ENCODE measurements around the gene CHAF1B. TPM values are rescaled to one million over a fixed set of nuclear protein-coding genes. Genes with fewer than 3 reads are reported as not detected.
"Not testable (repeated sequence)": the region's sequence is repeated elsewhere in the genome, so short reads cannot be mapped to it uniquely, and the experiment has no call there.

The CHAF1B gene
- total and polyA plus RNA-seq, 3 donors from 2014 or later: 5.2 to 6.5 (median 6.2) TPM

DNA sequence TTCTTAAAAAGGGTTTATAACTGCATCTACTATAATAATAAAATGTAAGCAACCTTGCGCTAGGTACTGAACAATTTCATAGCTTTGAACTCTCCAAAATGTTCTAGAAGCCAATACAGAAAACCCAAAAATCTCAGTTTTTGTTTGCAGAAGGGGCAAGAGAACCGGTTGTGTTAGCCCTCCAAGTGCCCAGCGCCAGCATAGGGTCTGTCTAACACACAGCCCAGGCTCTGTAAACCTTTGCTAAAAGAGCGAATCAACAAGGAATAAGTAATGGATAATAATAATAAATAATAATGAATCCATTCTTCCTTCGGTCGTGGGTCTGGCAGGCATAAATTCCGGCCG lies 333 bp upstream of the CHAF1B start:
- TF ChIP-seq, protein P1, sequence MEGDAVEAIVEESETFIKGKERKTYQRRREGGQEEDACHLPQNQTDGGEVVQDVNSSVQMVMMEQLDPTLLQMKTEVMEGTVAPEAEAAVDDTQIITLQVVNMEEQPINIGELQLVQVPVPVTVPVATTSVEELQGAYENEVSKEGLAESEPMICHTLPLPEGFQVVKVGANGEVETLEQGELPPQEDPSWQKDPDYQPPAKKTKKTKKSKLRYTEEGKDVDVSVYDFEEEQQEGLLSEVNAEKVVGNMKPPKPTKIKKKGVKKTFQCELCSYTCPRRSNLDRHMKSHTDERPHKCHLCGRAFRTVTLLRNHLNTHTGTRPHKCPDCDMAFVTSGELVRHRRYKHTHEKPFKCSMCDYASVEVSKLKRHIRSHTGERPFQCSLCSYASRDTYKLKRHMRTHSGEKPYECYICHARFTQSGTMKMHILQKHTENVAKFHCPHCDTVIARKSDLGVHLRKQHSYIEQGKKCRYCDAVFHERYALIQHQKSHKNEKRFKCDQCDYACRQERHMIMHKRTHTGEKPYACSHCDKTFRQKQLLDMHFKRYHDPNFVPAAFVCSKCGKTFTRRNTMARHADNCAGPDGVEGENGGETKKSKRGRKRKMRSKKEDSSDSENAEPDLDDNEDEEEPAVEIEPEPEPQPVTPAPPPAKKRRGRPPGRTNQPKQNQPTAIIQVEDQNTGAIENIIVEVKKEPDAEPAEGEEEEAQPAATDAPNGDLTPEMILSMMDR (IDR thresholded peaks at IDR 0.05): no peak
- no peak for TF ChIP-seq POLR2A (IDR thresholded peaks at IDR 0.05)
- H3K27ac ChIP-seq: no peak overlapping the region

DNA sequence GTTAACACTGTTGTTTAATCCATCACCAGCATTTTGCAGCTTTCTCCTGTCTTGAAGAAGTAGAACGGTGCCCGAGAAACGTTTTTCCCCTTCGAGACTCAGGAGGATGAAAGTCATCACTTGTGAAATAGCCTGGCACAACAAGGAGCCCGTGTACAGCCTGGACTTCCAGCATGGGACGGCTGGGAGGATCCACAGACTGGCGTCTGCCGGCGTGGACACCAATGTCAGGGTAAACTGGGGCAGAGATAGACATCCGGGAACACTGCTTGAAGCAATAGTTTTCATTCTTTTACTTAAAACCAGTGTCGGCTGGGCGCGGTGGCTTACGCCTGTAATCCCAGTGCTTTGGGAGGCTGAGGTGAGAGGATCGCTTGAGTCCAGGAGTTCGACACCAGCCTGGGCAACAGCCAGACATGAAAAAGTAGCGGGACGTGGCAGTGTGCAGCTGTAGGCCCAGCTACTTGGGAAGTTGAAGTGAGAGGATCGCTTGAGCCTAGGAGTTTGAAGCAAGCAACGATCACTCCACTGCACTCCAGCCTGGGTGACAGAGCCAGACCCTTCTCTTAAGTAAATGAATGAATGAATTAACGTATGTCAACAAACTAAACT lies 945 bp downstream of the CHAF1B start:
- TF ChIP-seq, protein P1 (IDR thresholded peaks at IDR 0.05): no peak
- TF ChIP-seq POLR2A (IDR thresholded peaks at IDR 0.05): no peak
- no peaks in the 10 kb centered on the region for H3K4me1 ChIP-seq
- no peaks in the 10 kb centered on the region for H3K27me3 ChIP-seq
- H3K4me3 ChIP-seq: peak overlapping the region; percentile 73 to 75
- intact Hi-C loops (cut with DNase I; ENCODE audit: low total_unique reads): no loop called here
- WGBS, 2 donors: 56 to 71% methylated on average over 20 to 21 of the region's 21 CpGs
- no peaks in the 10 kb centered on the region for H3K9me3 ChIP-seq
- no peaks in the 10 kb centered on the region for H3K36me3 ChIP-seq (ENCODE audit: low read depth, missing control alignments)
- DNase-seq: no peak
- no peak overlapping the region for H3K27ac ChIP-seq

More for the DNA sequence above, 333 bp upstream of the CHAF1B start:
- intact Hi-C loops (cut with DNase I; ENCODE audit: low total_unique reads): no loop called here
- H3K4me1 ChIP-seq: no peaks in the 10 kb centered on the region
- 29 to 35% methylated on average over 4 to 8 of the region's 8 CpGs for WGBS, 2 donors
- peak overlapping the region; percentile 73 to 75 for H3K4me3 ChIP-seq
- H3K9me3 ChIP-seq: no peaks in the 10 kb centered on the region
- DNase-seq: no peak
- H3K27me3 ChIP-seq: no peaks in the 10 kb centered on the region
- no peaks in the 10 kb centered on the region for H3K36me3 ChIP-seq (ENCODE audit: low read depth, missing control alignments)

DNA sequence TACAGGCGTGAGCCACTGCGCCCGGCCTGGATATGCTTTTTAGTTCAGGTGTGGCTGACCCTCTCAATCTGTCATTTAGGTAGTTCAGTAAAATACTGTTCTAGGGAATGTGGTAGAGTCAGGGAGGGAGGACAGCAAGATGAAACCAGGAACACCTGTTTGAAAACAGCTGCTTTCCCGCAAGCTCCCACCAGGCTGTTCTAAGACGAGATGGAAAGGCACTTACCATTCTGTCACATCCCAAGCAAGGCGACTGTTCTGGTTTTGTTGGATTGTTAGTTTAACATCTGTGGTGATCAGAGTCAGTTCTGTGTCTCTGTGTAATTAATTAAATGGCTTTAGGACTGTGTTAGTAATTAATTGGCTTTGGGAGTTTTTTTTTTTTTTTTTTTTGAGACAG lies 2.9 kb downstream of the CHAF1B start:
- Histone ChIP-seq H3K27ac (no peak overlapping the region), H3K9me3 (no peaks in the 10 kb centered on the region), H3K27me3 (no peaks in the 10 kb centered on the region), H3K4me1 (no peaks in the 10 kb centered on the region), H3K4me3 (no peak overlapping the region), H3K36me3 (ENCODE audit: low read depth, missing control alignments) (no peaks in the 10 kb centered on the region)
- 95 to 96% methylated on average over 6 of the region's 6 CpGs for WGBS, 2 donors
- no peak for TF ChIP-seq POLR2A (IDR thresholded peaks at IDR 0.05)
- TF ChIP-seq, protein P1 (IDR thresholded peaks at IDR 0.05): no peak
- no peak for DNase-seq
- intact Hi-C loops (cut with DNase I; ENCODE audit: low total_unique reads): no loop called here

DNA sequence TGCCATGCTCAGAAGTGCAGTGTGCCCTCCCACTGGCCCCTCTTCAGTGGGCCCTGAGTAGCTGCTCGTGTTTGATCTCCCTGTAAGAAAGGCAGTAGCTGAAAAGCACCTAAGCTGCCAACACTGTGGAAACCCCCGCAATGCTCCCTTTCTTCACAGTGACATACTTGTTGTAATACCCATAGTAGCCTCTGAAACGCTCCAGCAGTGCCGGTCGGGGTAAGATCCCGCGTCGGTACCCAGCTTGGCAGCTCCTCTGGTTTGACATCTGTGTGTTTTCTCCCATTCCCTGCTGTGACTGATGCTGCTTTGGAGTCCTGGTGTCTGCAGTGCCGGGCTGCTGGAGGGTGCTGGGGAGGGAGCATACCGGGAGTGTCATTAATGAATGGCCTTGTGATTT lies 3.6 kb downstream of the CHAF1B start:
- H3K36me3 ChIP-seq (ENCODE audit: low read depth, missing control alignments): no peaks in the 10 kb centered on the region
- H3K9me3 ChIP-seq: no peaks in the 10 kb centered on the region
- no peak overlapping the region for H3K4me3 ChIP-seq
- no peak for TF ChIP-seq POLR2A (IDR thresholded peaks at IDR 0.05)
- TF ChIP-seq, protein P1 (IDR thresholded peaks at IDR 0.05): no peak
- intact Hi-C loops (cut with DNase I; ENCODE audit: low total_unique reads): no loop called here
- no peaks in the 10 kb centered on the region for H3K4me1 ChIP-seq
- DNase-seq: no peak
- no peak overlapping the region for H3K27ac ChIP-seq
- H3K27me3 ChIP-seq: no peaks in the 10 kb centered on the region
- WGBS, 2 donors: 71 to 78% methylated on average over 8 to 10 of the region's 10 CpGs

DNA sequence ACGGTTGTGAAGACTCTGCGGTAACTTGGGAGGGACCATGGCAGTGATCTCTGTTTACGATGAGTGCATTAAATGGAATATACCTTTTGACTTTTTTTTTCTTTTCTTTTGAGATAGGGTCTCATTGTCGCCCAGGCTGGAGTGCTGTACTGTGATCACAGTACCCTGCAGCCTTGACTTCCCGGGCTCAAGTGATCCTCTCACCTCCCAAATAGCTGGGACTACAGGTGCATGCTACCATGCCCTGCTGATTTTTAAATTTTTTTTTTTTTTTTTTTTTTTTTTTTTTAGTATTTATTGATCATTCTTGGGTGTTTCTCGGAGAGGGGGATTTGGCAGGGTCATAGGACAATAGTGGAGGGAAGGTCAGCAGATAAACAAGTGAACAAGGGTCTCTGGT lies 6.5 kb downstream of the CHAF1B start:
- intact Hi-C loops (cut with DNase I; ENCODE audit: low total_unique reads); H3K27me3 ChIP-seq; H3K9me3 ChIP-seq; DNase-seq; H3K4me1 ChIP-seq; H3K4me3 ChIP-seq; H3K27ac ChIP-seq; H3K36me3 ChIP-seq (ENCODE audit: low read depth, missing control alignments): not testable (repeated sequence)
- 90 to 92% methylated on average over 6 of the region's 6 CpGs for whole genome bisulfite sequencing, 2 donors

All from testis (tissue), 3 donors.